HEK293T (cell line): ENCODE data around the gene SERTAD2.

Experiments used
- ELF4 ChIP-seq: fragments of 450-650 bp; IDR thresholded peaks from 2 replicates; pipeline ENCODE4 v1.6.1; 2017; ENCODE audit warnings: antibody characterized with exemption
- FOXA1 ChIP-seq: fragments of 450-650 bp; IDR thresholded peaks from 2 replicates; pipeline ENCODE4 v1.6.1; 2016; ENCODE audit warnings: mild to moderate bottlenecking
- L3MBTL2 ChIP-seq: fragments of 450-650 bp; conservative IDR thresholded peaks from 2 replicates; pipeline ENCODE4 v1.6.1; 2016; ENCODE audit warnings: mild to moderate bottlenecking
- NFRKB ChIP-seq: fragments of 450-650 bp; IDR thresholded peaks from 2 replicates; pipeline ENCODE4 v1.6.1; 2016; ENCODE audit warnings: mild to moderate bottlenecking, moderate library complexity
- SP1 ChIP-seq: fragments of 450-650 bp; IDR thresholded peaks from 2 replicates; pipeline ENCODE4 v1.6.1; 2017
- TF ChIP-seq, protein P1 (sequence below): fragments of 450-650 bp; IDR thresholded peaks from 2 replicates; pipeline ENCODE4 v1.6.1; 2016

- TF ChIP-seq, protein P1, sequence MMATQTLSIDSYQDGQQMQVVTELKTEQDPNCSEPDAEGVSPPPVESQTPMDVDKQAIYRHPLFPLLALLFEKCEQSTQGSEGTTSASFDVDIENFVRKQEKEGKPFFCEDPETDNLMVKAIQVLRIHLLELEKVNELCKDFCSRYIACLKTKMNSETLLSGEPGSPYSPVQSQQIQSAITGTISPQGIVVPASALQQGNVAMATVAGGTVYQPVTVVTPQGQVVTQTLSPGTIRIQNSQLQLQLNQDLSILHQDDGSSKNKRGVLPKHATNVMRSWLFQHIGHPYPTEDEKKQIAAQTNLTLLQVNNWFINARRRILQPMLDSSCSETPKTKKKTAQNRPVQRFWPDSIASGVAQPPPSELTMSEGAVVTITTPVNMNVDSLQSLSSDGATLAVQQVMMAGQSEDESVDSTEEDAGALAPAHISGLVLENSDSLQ = no peak
- TF ChIP-seq ELF4 = no peak
- no peak for TF ChIP-seq SP1
- TF ChIP-seq NFRKB = no peak
- no peak for TF ChIP-seq L3MBTL2
- TF ChIP-seq FOXA1 = no peak
Measured at GRCh38 chr2:64646007-64646880, 7.5 kb downstream of the SERTAD2 start.
